BJ (cell line): ENCODE data around the gene MEIOSIN. TPM values are rescaled to one million over a fixed set of nuclear protein-coding genes. Genes with fewer than 3 reads are reported as not detected.

Experiments
- CTCF ChIA-PET: fragments of 350-600 bp; formaldehyde crosslinking; extraction: SDS; loops from one replicate; lab custom pipeline; 2021; ENCODE audit warnings: antibody characterized with exemption, inconsistent platforms; lab: Yijun Ruan, JAX
- POLR2A ChIA-PET: fragments of 300-600 bp; sonication (Branson Sonifier 250); formaldehyde crosslinking; extraction: SDS; loops from one replicate; lab custom pipeline; 2021; ENCODE audit warnings: antibody characterized with exemption; lab: Charles Lee
- DNase-seq: peaks from one replicate; pipeline ENCODE4 v3.0.0-alpha.2; 2011; ENCODE audit warnings: low read depth
- H3K27me3 ChIP-seq: 2 replicates; pipeline ENCODE4 v1.6.0; 2011; ENCODE audit warnings: low read length; ENCODE audit not compliant: control insufficient read depth, insufficient read depth
- H3K36me3 ChIP-seq: 2 replicates; pipeline ENCODE4 v1.5.1; 2011; ENCODE audit warnings: low read length; ENCODE audit not compliant: control insufficient read depth, insufficient read depth
- H3K4me3 ChIP-seq: 2 replicates; pipeline ENCODE4 v1.5.1; 2011; ENCODE audit warnings: low read depth, mild to moderate bottlenecking, control low read depth, low read length
- CTCF ChIP-seq: IDR thresholded peaks from 2 replicates; pipeline ENCODE4 v1.5.1; 2011; ENCODE audit warnings: low read depth, mild to moderate bottlenecking, control low read depth, inconsistent platforms, low read length, moderate library complexity; ENCODE audit not compliant: insufficient read depth
- polyA plus RNA-seq: library from polyadenylated mRNA; depleted of rRNA; stranded (reverse); fragments of >200 nt; gene quantifications from 2 replicates; pipeline ENCODE4 v1.2.3, GENCODE V29; 2011

The MEIOSIN gene
- polyA plus RNA-seq, 1 experiment: not detected

- peaks cover 2% of the 10 kb centered on the region for H3K36me3 ChIP-seq
- H3K27me3 ChIP-seq: no peaks in the 10 kb centered on the region
- ChIA-PET CTCF (no interaction called here), POLR2A (no interaction called here)
- no peak for DNase-seq
- no peak for TF ChIP-seq CTCF
- no peak overlapping the region for H3K4me3 ChIP-seq
These were observed 32.6 kb downstream of the MEIOSIN start for GRCh38 chr19:45765702-45766295.

GRCh38 chr19:45766296-45766868 lies 33.1 kb downstream of the MEIOSIN start:
- peak overlapping the region; percentile 92 for H3K4me3 ChIP-seq
- POLR2A ChIA-PET: no interaction called here
- TF ChIP-seq CTCF: no peak
- no peaks in the 10 kb centered on the region for H3K27me3 ChIP-seq
- no peak for DNase-seq
- peaks cover 7% of the 10 kb centered on the region for H3K36me3 ChIP-seq
- CTCF ChIA-PET: interaction anchor here (0.7 to 7.7 kb wide), 7 partner anchors 10 to 88 kb away, joined by 3 to 154 read pairs (median 7); partner anchors contain the start of gene QPCTL

GRCh38 chr19:45766869-45767346 lies 33.7 kb downstream of the MEIOSIN start:
- Histone ChIP-seq H3K27me3 (no peaks in the 10 kb centered on the region), H3K36me3 (peaks cover 12% of the 10 kb centered on the region), H3K4me3 (peak overlapping the region; percentile 92)
- no peak for DNase-seq
- no peak for TF ChIP-seq CTCF
- ChIA-PET POLR2A (interaction anchor here (0.6 to 0.7 kb wide), 2 partner anchors 27 to 43 kb away, joined by 3 to 4 read pairs; no protein-coding TSS in a partner anchor), CTCF (interaction anchor here (0.7 to 7.7 kb wide), 8 partner anchors 10 to 89 kb away, joined by 3 to 154 read pairs (median 6); partner anchors contain the start of gene QPCTL)

GRCh38 chr19:45767410-45767880 lies 34.2 kb downstream of the MEIOSIN start:
- TF ChIP-seq CTCF: no peak
- H3K4me3 ChIP-seq: peak overlapping the region; percentile 92
- POLR2A ChIA-PET: interaction anchor here (0.6 to 0.7 kb wide), 2 partner anchors 28 to 43 kb away, joined by 3 to 4 read pairs; no protein-coding TSS in a partner anchor
- CTCF ChIA-PET: interaction anchor here (0.7 to 7.7 kb wide), 8 partner anchors 9 to 89 kb away, joined by 3 to 154 read pairs (median 6); partner anchors contain the start of gene QPCTL
- DNase-seq: peak; percentile 43
- peaks cover 16% of the 10 kb centered on the region for H3K36me3 ChIP-seq
- H3K27me3 ChIP-seq: no peaks in the 10 kb centered on the region
